HG03378 (cell line): Measurements from ENCODE around the gene ARL14EPL.
"Not testable (repeated sequence)": the region's sequence is repeated elsewhere in the genome, so short reads cannot be mapped to it uniquely, and the experiment has no call there.

Source experiments
- ATAC-seq: cut with Tn5 transposase; IDR thresholded peaks from one replicate; pipeline ENCODE4 v1.9.1; 2021; ENCODE audit warnings: mild to moderate bottlenecking, moderate library complexity; ENCODE audit not compliant: unreplicated experiment

The ARL14EPL gene

DNA sequence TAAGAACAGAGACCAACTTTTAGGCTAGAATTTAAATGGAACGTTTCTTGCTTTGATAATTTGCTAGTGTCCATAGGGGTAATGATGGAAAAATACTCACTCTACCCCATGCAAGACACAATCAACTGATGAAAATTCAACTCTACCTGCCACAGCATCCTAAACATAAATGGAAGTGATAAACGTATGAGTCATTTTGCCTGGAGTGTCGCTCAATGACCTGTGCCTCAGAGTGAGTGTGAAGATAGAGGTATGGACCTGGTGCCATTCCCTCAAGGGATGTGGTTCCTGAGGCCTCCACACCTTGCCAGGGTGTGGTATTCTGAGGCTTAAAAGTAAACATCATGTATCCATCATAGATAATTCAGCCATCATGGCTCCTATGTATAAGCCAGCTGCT lies 14.0 kb downstream of the ARL14EPL start:
- ATAC-seq: no peak

- ATAC-seq: no peak
These were observed 14.6 kb downstream of the ARL14EPL start for GRCh38 chr5:116046823-116047222.

- no peak for ATAC-seq
These were observed 26.2 kb downstream of the ARL14EPL start for GRCh38 chr5:116058346-116058936.

DNA sequence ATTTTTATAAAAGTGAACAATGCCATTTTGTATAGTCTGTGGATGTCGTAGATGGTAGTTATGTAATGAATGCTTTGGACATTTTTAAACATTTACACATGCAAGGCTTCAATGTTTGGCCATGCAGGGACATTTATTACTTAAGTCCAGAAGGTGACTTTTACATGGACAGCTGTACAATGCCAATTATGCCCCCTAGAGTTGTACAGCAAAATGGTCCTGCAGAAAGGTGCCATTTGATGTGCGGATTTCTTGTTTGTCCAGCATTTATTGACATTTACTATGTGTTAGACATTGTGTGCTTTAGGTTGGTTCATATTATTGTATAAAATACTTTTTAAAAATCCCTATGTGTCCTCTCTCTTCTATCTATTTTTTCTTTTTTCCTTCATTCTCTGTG lies 30.1 kb downstream of the ARL14EPL start:
- no peak for ATAC-seq

GRCh38 chr5:116063950-116064349 lies 31.7 kb downstream of the ARL14EPL start:
- ATAC-seq: no peak

DNA sequence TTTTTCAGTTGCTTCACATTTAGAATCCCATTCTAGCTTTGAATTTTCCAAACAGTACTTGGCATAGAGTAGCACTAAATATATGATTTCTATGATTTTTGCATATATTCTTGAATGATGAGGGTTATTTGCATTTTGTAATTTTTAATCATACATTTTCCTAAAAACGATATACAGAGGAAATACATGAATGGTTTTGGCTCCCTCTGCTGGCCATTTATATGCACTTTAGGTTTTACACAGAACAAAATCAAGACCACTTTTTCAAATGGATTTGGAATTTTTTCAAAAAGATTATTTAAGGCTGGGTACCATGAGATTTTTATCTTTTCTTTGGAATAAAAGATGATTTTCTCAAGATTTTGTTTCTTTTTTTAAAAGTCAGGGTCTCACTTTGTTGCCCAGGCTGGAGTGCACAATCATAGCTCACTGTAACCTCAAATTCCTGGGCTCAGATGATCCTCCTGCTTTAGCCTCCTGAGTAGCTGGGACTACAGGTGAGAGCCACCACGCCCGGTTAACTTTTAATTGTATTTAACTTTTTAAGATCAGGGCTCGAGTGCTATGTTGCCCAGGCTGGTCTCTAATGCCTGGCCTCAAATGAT lies 35.9 kb downstream of the ARL14EPL start:
- peak; percentile 58 for ATAC-seq

DNA sequence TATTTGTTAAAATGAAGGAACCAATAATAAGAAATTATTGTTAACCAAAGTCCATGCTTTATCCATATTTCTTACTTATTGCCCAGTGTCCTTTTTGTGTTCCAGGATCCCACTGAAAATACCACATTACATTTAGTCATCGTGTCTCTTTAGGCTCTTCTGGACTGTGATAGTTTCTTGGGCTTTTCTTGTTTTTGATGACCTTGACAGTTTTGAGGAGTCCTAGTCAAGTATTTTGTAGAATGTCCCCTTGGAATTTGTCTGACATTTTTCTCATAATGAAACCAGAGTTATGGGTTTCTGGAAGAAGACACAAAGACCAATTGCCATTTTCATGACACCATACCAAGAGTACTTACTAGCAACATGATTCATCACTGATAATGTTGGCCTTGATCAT lies 38.9 kb downstream of the ARL14EPL start:
- no peak for ATAC-seq

DNA sequence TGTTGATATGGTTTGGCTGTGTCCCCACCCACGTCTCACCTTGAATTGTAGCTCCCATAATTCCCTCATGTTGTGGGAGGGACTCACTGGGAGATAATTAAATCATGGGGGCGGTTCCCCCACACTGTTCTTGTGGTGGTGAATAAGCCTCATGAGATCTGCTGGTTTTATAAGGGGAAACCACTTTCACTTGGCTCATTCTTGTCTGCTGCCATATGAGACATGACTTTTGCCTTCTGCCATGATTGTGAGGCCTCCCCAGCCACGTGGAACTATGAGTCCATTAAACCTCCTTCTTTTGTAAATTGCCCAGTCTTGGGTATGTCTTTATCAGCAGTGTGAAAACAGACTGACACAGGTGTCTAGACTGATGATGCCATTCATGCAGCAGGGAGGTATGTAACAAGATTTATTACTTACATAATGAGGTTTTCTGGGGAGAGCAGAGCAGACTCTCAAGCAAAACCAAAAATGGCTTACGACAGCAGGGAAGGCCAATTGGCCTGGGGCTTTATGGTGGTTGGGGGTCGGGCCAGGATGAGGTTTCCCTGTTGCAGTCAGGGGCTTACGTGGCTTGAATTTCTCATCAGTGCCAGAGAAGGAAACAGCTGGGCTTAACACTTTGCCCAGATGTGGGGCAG lies 43.0 kb downstream of the ARL14EPL start:
- ATAC-seq: no peak

DNA sequence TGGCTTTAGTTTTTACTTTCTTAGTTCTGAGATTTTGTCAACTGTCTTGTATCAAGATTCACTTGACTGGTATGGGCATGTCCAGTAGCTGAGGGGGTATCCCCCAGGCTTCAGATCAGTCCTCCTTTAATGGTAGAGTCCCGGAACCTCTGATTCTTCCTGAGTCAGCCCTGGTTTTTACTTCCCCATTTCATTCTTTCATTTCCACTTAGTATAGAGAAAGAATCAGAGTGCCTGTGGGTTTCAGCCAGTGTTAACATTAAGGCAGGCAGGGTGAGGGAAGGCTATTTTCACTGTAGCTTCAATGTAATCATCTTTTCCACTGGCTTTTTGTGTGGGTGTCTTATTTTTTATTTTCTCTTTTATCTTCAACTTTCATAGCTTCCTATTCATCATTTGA lies 44.2 kb downstream of the ARL14EPL start:
- peak; percentile 99 for ATAC-seq

DNA sequence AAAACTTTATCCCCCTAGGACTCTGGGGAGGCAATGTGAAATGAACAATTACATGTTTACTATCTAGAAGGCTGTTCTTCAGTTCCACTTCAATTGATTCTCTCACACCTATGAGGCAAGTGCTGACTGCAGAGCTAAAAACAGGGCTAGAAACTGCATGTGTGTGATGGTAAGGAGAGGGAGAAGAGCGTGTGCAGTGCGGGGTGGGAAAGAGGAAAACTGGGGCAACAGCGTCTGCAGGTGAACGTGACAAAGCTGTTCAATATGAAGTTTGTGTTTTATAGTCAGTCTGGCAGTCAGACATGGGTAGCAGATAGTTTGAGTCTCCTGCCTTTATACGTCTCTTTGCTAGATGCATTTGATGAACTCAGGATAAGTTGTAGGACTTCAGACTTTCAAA lies 45.9 kb downstream of the ARL14EPL start:
- no peak for ATAC-seq

- peak; percentile 38 for ATAC-seq
These were observed 52.0 kb downstream of the ARL14EPL start for GRCh38 chr5:116084287-116084691.

GRCh38 chr5:116084871-116085715 lies 52.8 kb downstream of the ARL14EPL start, which contains the start of gene COMMD10:
TSS of gene COMMD10 (plus strand) at chr5:116085025.
- ATAC-seq: peak; percentile 86

- not testable (repeated sequence) for ATAC-seq
These were observed 54.0 kb downstream of the ARL14EPL start for GRCh38 chr5:116086309-116086708.

DNA sequence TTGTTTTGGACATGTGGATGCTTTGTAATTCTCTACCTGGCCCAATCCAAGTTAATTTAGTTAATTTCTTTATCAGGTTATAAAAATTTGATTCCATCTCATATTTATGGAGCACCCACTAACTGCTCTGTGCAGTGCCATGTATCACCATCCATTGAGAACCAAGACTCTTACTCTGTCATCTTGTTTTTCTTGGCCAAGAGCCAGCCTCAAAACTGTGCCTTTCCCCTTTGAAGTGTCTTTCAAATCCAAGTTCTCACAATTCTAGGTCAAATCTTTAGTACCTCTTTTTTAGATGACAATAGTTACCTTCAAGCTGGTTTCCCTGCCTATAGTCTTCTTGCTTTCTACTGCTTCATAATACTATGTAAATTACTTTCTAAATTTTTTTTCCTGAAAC lies 55.8 kb downstream of the ARL14EPL start:
- ATAC-seq: no peak

GRCh38 chr5:116090302-116090701 lies 58.0 kb downstream of the ARL14EPL start:
- no peak for ATAC-seq

- ATAC-seq: no peak
These were observed 59.1 kb downstream of the ARL14EPL start for GRCh38 chr5:116091416-116091815.

DNA sequence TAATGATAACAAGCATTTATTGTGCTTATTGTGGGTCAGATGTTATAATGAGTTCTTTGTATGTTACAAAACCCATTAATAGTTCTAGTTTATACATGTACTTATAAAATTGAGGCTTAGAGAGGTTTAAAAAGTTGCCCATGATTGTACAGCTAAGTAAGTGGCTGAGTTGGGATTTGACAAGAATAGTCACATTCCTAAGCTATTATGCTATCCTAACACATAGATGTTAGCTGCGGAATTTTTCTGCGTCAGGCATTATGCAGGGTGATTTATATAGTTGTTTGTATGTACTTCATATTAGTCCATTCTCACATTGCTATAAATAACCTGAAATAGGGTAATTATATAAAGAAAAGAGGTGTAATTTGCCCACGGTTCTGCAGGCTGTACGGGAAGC lies 65.0 kb downstream of the ARL14EPL start:
- no peak for ATAC-seq

DNA sequence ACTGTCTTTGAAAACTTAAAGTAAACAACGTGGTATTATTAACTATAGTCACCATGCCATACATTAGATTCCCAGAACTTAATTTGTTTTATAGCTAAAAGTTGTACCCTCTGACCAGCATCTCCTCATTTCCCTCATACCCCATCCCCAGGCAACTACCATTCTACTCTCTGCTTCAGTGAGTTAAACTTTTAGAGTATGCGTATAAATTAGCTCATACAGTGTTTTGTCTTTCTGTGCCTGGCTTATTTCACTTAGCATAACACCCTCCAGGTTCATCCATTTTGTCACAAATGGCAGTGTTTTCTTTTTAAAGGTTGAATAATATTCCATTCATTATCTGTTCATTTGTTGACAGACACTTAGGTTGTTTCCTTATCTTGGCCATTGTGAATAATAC lies 66.7 kb downstream of the ARL14EPL start:
- no peak for ATAC-seq

DNA sequence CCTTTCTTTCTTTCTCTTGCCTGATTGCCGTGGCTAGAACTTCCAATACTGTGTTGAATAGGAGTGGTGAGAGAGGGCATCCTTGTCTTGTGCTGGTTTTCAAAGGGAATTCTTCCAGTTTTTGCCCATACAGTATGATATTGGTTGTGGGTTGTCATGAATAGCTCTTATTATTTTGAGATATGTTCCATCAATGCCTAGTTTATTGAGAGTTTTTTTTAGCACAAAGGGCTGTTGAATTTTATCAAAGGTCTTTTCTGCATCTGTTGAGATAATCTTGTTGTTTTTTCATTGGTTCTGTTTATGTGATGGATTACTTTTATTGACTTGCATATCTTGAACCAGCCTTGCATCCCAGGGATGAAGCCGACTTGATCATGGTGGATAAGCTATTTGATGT lies 72.7 kb downstream of the ARL14EPL start:
- ATAC-seq: not testable (repeated sequence)
